ENCODE measurements around the gene DNAJC1.

Gene DNAJC1

DNA sequence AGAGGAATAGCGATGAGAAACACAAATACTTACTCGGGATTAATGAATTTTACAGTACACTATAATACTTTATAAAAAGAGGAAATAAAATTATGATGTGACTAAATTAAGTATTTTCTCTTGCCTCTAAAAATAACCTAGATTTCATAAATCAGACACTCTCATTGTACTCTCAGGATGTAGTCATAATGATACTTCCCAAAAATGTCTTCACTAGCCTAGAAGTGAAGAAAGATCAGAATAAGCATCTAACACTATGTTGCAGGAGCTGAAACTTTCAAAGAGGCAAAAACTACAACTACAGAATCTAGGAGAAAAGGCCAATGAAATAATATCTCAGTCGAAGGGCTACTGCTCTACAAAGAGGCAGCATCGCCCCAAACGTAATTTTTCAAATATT is 49.4 kb downstream of the DNAJC1 start:
- no peak for DNase-seq

DNA sequence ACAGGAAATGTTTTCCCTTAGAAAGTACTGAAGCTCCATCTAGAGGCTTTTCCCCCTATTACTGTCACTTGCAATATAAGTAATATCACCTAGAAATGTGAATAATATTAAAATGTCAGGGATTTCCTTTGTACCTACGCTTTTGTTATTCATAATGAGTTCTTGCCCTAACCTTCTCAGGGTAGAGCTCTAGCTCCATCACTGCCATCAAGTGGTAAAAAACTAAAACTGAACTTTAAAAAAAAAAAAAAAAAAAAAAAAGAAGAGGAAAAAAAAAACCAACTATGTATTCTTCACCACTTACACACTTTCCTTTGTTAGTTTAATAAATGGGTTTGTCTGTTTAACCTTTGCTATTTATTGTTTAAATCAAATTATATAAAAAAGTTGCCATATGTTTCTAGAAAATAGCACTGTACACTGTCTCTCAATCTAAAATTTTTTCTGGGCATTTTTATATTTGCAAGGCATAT is 49.9 kb downstream of the DNAJC1 start:
- DNase-seq: no peak

DNA sequence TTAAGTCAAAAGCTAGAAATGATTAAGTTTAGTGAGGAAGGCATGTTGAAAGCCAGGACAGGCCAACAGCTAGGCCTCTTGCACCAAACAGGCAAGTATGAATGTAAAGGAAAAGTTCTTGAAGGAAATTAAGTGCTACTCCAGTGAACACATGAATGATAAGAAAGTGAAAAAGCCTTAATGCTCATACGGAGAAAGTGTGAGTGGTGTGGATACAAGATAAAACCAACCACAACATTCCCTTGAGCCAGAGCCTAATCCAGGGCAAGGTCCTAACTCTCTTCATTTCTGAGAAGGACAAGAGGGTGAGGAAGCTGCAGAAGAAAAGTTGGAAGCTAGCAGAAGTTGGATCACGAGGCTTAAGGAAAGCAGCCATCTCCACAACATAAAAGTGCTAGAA is 53.0 kb downstream of the DNAJC1 start:
- no peak for DNase-seq

DNA sequence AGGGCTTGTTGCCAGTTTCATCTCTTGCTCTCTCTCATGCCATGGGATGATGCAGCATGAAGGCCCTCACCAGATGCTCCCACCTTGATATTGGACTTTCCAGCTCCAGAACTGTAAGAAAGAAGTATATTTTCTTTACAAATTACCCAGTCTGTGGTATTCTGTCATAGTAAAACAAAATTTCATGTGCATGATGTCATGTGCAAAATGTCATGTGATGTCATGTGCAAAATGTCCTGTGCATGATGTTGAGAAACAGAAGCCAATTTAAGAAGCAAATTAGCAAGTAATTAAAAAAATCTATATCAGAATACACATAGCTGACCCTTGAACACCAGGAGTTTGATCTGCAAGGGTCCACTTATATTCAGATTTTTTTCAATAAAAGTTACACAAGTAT is 56.6 kb downstream of the DNAJC1 start:
- DNase-seq: no peak

DNA sequence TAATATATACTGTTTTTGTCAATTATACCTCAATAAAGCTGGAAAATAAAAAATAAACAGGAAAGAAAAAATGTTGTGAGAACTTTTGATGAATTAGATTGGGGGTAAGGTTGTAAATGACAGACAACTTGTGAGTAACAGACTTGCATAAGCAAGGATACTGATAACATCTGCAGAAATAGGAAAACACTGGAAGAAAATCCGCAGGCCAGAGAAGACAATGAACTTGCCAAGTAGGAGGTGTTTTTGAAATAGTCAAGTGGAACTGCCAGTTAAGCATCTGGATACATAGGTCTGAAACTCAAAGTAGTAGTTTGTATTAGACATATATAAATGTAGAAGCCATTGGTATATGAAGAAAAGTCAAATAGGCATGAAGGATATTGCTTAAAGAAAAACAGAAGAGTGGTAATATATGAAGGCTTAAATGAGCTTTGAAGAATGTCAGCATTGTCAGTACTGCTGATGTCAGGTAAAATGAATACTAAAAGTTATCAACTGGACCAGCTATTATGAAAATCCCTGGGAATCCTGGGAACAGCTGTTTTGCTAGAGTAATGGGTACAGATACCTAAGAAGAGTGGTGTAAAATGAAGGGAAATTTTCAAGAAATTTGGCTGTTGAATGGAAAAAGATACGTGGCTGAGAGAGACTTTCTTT is 58.7 kb downstream of the DNAJC1 start:
- DNase-seq: no peak

DNA sequence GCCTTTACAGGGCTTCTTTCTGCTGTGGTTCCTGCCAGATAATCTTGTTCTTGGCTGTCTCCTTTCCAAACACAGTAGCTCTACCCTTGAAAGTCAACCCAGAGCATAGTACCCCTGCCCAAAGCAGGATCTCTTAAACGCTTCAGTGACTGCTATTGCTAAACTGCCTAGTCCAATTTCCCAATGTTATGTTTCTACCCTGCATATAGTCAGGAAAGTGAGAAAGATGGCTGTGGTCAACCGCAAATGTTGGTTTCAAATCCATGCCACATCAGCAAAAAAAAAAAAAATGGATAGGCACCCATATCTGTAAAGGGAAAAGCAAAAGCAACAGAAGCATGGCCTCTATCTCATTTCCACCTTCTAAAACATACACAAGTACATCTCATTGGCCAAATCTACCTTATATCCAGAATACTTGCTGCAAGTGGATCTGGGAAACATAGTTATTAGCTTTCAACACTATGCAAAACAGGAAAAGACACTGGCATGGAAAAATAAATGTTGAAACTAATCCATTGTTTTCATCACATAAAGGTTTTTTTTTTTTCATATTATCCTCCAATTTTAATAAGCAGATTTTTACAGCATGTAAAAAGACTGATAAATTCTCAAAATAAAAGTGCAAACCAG is 59.8 kb downstream of the DNAJC1 start:
- DNase-seq: no peak

DNA sequence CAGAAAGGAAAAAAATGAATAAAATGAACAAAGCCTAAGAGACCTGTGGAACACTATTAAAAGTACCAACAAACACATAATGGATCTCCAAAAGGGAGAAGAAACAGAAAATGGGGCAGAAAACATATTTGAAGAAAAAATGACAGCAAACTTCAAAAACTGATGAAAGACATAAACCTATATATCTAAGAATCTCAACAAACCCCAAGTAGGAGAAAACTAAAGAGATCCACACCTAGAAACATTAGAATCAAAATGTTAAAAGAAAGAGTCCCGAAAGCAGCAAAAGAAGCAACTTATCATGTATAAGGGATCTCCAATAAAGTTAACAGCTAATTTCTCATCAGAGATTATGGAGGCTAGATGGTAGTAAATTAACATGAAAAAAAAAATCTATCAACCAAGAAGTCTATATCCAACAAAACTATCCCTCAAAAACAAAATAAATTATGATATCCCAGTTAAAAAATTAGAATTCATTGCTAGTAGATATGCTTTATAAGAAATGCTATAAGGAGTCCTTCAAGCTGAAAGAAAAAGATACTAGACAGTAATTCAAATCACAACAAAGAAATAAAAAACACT is 68.0 kb downstream of the DNAJC1 start:
- DNase-seq: no peak

DNA sequence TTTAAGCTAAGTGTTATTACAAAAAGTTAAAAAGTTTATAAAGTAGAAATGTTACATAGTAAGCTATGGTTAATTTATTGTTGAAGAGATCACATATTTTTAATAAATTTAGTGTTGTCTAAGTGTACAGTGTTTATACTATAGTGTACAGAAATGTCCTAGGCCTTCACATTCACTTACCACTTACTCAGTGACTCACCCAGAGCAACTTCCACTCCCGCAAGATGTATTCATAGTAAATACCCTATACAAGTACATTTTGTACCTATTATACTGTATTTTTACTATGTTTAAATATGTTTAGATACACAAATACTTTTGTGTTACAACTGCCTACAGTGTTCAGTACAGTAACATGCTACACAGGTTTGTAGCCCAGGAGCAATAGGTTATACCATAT is 69.2 kb downstream of the DNAJC1 start:
- no peak for DNase-seq

DNA sequence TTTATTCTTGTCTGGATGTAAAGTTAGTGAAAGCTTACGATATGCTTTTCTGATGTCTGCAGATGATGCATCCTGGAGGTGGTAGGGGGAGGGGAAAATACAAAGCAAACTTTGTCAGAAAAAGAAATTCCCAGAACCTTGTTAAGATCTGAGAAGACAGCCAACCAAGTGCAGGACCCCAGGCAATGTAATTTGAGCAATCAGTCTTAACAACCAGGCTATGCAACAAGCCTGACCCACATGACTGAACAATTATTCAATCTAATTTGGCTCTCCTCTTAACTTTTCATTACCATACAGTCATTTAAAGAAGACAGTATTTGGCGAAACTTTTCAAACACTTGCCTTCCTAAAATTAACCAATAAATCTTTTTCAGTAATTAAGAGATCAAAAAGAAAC is 74.5 kb downstream of the DNAJC1 start:
- no peak for DNase-seq

DNA sequence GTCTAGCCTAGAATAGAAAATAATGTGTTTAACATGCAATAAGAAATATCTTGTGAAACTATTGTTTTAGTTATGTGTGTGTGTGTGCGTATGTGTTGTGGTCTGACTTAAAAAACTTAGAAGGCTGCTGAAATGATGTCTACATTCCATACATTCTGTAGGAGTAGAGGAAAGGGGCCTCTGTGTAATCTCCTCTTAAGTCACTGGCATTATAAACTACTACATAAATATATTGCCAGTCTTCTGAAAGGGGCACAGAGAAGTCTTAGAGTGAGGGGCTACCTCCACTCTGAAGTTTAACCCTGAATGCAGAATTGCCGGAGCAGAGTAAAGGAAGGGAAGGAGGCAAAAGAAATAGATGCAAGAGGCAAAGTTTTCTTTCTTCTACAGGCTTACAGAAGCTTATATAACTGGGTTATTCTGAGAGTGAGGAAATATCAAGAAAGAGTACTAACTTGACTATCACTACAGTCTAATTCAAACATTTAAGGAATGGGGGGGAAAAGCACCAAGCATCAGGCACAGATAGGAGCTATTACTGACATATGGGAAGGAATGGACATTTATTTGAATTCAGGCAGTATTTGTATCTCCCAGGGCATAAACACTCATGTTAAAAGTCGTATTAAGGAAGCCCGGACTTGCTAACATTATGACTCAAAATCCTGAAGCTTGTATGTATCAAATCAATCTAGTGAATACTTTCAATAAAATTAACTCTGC is 75.7 kb downstream of the DNAJC1 start:
- DNase-seq: no peak

DNA sequence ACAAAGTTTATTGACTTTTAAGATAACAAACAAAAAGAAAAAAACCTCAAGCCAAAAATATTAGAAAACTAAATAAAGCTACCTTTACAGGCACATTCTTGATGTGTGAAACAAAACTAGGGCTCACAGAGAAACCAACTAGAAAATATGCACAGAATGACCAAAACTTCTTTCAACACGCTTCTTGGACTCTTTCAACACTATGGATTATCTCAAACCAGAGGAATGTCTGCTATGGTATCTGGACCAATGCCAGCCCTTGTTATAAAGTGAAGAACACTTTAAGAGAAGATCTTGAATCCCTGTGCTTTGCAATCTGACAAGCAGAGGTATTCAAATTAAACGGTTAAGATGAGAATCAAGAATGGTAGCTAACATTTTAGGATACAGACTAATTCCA is 76.6 kb downstream of the DNAJC1 start:
- no peak for DNase-seq

DNA sequence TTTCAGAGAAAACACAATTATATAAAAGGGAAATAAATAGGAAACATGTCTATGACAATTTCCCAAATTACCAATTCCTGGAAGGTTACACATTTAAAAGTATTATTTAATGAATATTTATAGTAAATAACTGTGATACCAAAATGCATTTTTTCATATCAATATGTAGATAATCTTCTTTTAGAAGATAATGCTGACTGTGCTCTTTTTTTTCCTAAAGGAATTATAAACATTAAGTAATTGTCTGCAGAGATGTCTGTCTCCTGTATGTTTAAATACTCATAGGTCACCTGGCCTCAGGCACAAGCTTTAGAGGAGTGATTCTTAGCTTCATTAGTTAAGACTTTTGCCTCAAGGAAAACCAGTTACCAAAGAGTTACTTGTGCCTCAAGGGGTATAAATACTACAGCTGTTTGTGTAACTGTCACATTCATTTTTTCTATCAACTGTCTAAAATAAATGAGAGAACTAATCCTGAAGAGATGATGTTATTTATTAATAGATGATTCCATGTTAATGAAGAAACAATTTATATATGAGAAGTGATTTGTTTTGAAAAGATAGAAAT is 77.1 kb downstream of the DNAJC1 start:
- DNase-seq: no peak

DNA sequence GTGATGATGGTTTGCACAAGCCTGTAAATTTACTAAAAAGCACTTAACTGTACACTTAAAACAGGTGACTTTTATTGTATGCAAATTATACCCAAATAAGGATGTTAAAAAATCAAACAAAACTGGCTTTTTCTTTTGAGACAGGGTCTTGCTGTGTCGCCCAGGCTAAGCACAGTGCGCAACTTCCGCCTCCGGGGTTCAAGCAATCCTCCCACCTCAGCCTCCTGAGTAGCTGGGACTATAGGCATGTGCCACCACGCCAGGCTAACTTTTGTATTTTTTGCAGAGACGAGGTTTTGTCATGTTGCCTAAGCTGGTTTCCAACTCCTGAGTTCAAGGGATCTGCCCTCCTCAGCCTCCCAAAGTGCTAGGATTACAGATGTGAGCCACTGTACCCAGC is 77.7 kb downstream of the DNAJC1 start:
- no peak for DNase-seq

DNA sequence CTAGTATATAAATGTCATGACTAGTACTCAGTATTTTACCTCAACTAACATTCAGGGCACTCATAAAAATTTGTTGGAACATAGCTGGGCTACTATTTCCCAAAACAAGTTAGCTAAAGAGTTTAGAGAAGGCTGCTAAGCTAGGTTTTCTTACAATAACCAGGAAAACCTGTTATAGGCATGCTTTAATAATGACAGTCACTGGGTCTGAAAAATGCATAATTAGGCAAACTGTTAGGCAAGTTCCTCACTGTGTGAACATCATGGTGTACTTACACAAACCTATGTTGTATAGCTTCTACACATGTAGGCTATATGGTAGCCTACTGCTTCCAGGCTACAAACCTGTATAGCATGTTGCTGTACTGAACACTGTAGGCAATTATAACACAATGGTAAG is 79.0 kb downstream of the DNAJC1 start:
- DNase-seq: no peak

DNA sequence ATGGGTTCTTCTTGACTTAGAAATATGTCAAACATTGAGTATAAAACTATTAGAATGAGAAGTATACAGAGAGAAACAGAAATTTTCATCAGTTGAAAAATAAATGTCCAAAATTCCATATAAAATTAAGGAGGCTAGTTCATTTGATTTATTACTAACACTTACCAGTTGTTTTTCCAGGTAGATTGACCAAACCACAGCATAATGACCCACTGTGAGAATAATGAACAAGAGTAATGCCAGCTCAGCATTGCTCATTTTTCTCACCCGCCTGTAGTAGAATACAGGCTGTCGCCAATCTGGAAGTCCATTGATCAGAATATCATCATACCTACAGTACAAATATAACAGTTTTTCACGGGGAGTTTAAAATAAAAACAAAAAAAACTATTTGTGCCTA is 82.9 kb downstream of the DNAJC1 start:
- DNase-seq: no peak

DNA sequence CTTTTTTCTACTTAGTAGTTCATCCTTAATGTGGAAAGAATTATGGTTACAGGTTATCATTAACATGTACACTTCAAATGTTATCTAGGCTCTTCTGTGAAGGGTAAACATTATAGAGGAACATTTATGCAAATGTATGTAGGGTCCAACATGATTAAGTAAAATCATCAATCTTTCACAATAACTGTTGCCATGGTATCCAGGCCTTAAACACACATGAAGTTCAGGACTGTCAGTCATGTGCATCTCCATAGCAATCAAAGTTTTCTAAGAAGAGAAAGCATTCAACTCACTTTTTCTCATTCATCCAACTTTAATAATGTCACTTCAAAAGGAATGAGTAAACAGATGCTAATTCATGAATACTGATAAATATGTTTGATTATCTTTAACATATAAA is 83.6 kb downstream of the DNAJC1 start:
- DNase-seq: no peak

DNA sequence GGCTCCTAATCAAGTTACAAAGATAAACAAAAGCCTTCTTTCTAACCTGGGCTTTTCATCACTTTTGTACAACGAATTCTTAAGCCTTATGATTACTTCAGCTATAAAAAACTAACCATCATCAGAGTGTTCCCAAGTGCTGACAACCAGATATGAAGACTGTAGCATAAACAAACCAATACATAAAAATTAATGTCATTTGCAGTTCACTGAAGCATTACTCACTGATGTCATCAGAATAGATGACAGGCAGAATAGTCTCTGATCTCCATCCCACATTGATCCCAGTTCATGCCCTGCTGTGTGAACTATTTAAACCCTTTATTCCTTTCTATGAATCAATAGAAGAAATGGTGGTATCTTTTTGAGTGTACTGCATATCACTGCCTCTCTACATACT is 84.4 kb downstream of the DNAJC1 start:
- DNase-seq: no peak

DNA sequence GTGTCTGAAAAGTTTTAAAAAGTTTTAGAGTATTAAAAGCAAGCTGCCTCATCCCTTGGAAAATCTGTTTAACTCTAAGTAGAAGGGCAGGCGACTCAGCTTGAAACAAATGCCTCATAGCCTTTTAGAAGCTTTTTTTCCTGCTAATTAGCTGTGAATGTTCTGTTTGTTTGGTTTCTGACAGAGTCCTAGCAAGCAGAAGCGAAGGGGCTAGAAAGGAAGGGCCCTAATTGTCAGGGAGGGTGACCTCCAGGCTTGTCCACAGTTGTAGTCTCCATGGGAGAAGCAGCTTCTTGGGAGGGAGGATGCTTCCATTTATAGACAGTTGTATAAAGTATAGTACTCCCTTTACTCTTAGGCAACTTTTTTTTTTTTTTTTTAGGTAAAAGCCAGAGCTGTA is 90.9 kb downstream of the DNAJC1 start:
- DNase-seq: no peak

DNA sequence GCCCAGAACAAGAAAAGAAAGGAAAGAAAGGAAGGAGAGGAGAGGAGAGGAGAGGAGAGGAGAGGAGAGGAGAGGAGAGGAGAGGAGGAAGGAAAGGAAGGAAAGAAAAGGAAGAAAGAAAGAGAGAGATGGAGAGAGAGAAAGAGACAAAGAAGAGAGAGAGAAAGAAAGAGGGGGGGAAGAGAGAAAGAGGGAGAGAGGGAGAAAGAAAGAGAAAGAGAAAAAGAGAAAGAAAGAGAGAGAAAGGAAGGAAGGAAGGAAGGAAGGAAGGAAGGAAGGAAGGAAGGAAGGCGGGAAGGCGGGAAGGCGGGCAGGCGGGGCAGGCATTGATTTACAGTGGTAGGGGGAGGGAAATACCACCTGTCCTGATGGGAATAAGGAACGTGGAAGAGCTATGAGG is 92.7 kb downstream of the DNAJC1 start:
- DNase-seq: no peak

DNA sequence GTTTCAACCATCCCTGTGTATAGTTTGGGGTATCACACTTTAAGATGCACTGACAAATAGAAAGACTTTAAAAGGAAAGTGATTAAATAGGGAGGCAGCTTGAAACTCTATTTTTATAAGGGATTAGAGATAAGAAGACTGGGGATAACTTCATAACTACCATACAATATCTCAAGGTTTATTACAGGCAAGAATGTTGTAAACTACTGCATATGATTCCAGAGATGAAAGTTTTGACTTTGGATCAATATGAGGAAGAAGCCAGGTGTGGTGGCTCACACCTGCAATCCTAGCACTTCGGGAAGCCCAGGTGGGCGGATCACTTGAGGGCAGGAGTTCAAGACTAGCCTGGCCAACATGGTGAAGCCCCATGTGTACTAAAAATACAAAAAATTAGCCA is 96.1 kb downstream of the DNAJC1 start:
- DNase-seq: no peak

DNA sequence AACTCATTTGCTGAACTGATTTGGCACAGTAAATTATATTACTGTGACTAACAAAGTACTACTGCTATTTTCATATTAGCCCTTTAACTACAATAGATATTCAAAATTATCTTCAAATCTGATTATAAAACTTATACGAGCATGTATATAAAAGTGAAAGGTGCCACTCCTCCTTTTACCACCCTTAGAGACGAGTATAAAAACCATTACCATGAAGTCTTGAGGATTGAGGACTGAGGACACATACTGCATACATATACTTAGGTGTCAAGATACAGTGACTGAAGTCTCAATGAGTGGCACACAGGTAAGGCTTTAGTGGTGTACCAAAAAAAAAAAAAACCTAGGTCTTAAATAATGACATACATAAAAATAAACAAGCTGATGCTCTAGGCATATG is 98.6 kb downstream of the DNAJC1 start:
- DNase-seq: no peak

DNA sequence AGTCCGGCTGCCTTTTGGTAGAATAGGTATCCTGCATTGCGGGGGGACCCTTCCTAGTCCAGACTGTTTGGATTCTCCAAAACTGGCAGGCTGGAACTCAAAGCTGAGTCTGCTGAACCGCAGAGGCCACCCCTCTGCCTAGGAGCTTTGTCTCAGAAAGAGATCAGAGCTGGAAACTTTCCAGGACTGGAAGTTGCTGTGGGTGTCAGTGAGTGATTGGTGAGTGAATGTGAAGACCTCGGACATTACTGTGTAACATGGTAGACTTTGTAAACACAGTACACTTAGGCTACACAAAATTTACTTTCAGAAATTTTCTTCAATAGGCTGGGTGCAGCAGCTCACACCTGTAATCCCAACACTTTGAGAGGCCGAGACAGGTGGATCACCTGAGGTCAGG is 103.8 kb downstream of the DNAJC1 start:
- DNase-seq: no peak

DNA sequence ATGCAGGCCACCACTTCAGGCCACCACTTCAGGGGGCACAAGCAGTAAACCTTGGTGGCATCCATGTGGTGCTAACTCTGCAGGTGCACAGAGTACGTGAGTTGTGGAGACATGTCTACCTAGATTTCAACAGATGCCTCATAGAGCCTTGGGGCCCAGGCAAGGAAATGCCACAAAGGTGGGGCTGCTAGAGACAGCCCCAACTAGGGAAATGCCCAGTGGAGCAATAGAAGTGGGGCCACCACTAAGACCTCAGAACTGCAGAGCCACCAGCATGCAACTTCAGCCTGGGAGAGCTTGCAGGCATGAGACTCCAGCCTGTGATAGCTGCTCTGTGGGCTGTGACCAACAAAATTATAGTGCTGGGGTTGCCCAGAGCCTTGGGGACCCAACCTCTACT is 107.6 kb downstream of the DNAJC1 start:
- no peak for DNase-seq

Measured in T-helper 9 cell (primary cell).